Body of pancreas (tissue), 4 donors: ENCODE measurements around the gene WNT7B. TPM values are rescaled to one million over a fixed set of nuclear protein-coding genes. Genes with fewer than 3 reads are reported as not detected.

ENCODE experiments used
- ATAC-seq: fragments of 150-250 bp; one replicate; pipeline ENCODE4 v1.9.1; 2016
- DNase-seq, 4 donors: peaks; one replicate each; pipeline ENCODE4 v3.0.0-alpha.2; 2019
- H3K27ac ChIP-seq, 4 donors: fragments of 200-600 bp; sonication (generic); 1 replicate in 3 of 4; 2 replicates in 1 of 4; pipeline versions ENCODE4 v1.5.1 to v1.6.1; 2016 to 2019; ENCODE audit warnings: mild to moderate bottlenecking in 1 of 4, mixed read lengths in 1 of 4, moderate library complexity in 1 of 4
- H3K27me3 ChIP-seq, 2 donors: fragments of 200-600 bp; sonication (generic); one replicate each; pipeline ENCODE4 v1.6.0; 2016; ENCODE audit warnings: mild to moderate bottlenecking in 1 of 2
- H3K36me3 ChIP-seq, 2 donors: fragments of 200-600 bp; sonication (generic); replicated peaks in 1 of 2; 2 replicates each; pipeline ENCODE4 v1.5.1; 2016; ENCODE audit warnings: low read depth in 2 of 2; ENCODE audit not compliant: insufficient read depth in 1 of 2
- H3K4me1 ChIP-seq: fragments of 200-600 bp; sonication (generic); one replicate; pipeline ENCODE4 v1.6.0; 2016
- H3K4me3 ChIP-seq, 2 donors: fragments of 200-600 bp; sonication (generic); 1 replicate in 1 of 2; 2 replicates in 1 of 2; pipeline ENCODE4 v1.5.1; 2016 to 2019
- H3K9me3 ChIP-seq, 3 donors: fragments of 200-600 bp; sonication (generic); 1 replicate in 2 of 3; 2 replicates in 1 of 3; pipeline ENCODE4 v1.5.1; 2016
- CTCF ChIP-seq, 7 experiments: fragments of 450-650 bp in 4 of 7; fragments of 200-600 bp in 3 of 7; sonication (generic) in 3 of 7; IDR thresholded peaks; one replicate each; pipeline ENCODE4 v1.5.1; 2016 to 2019; ENCODE audit warnings: antibody characterized with exemption in 7 of 7
- POLR2A ChIP-seq, 3 donors: fragments of 450-650 bp; IDR thresholded peaks; one replicate each; pipeline ENCODE4 v1.6.1; 2016; ENCODE audit warnings: antibody characterized with exemption in 3 of 3, mild to moderate bottlenecking in 2 of 3
- WGBS, 2 donors: methylation state at CpG; one replicate each; pipeline ENCODE4 v1.1.5; 2017; 5-methylcytosine and 5-hydroxymethylcytosine counted together
- intact Hi-C: fragments of 100-400 bp; cut with DNase I; formaldehyde crosslinking; loops from one replicate; pipeline ENCODE4 v1.15.1; 2023
- total RNA-seq, 2 donors: library from RNA; depleted of rRNA; stranded (reverse); fragments of >200 nt; gene quantifications; one replicate each; pipeline ENCODE4 v1.1.0, GENCODE V29; 2016

WNT7B gene
- total RNA-seq, 2 donors from 2014 or later, result 2.1 TPM; not detected in 1

- TF ChIP-seq CTCF (IDR thresholded peaks at IDR 0.05) (no peak), POLR2A (IDR thresholded peaks at IDR 0.05) (no peak)
- DNase-seq (peak; percentile 54 to 78 (median 74)), ATAC-seq (peak; percentile 75)
- intact Hi-C loops, result no loop called here
- Histone ChIP-seq H3K4me3 (no peak overlapping the region), H3K4me1 (peaks cover 62% of the 10 kb centered on the region), H3K36me3 (no peaks in the 10 kb centered on the region), H3K27me3 (no peaks in the 10 kb centered on the region), H3K27ac (peak overlapping the region; percentile 2 to 74 (median 63)), H3K9me3 (no peaks in the 10 kb centered on the region)
- WGBS, 2 donors, result 27 to 41% methylated on average over 12 to 22 of the region's 22 CpGs
These were observed 53.1 kb downstream of the WNT7B start for GRCh38 chr22:45923835-45924234.

GRCh38 chr22:45923212-45923611 is 53.8 kb downstream of the WNT7B start:
- intact Hi-C loops, result no loop called here
- no peak overlapping the region for H3K4me3 ChIP-seq
- TF ChIP-seq POLR2A (IDR thresholded peaks at IDR 0.05) (no peak), CTCF (IDR thresholded peaks at IDR 0.05) (no peak)
- H3K27me3 ChIP-seq, result no peaks in the 10 kb centered on the region
- peak overlapping the region; percentile 2 to 74 (median 63) for H3K27ac ChIP-seq
- peaks cover 68% of the 10 kb centered on the region for H3K4me1 ChIP-seq
- no peaks in the 10 kb centered on the region for H3K9me3 ChIP-seq
- H3K36me3 ChIP-seq, result no peaks in the 10 kb centered on the region
- ATAC-seq, result no peak
- DNase-seq, result no peak
- WGBS, 2 donors, result 93% methylated on average over 9 of the region's 9 CpGs; no CpG with 5 or more reads in 1 of the 2 donors

GRCh38 chr22:45922661-45923060 is 54.3 kb downstream of the WNT7B start:
- H3K36me3 ChIP-seq, result no peaks in the 10 kb centered on the region
- intact Hi-C loops, result no loop called here

GRCh38 chr22:45922256-45922655 is 54.7 kb downstream of the WNT7B start:
- Histone ChIP-seq H3K9me3 (no peaks in the 10 kb centered on the region), H3K4me3 (no peak overlapping the region), H3K27me3 (no peaks in the 10 kb centered on the region), H3K27ac (no peak overlapping the region), H3K36me3 (no peaks in the 10 kb centered on the region), H3K4me1 (peaks cover 77% of the 10 kb centered on the region)
- ATAC-seq, result no peak
- intact Hi-C loops, result no loop called here
- 63 to 74% methylated on average over 13 to 15 of the region's 15 CpGs for WGBS, 2 donors
- no peak for TF ChIP-seq POLR2A (IDR thresholded peaks at IDR 0.05)
- no peak for TF ChIP-seq CTCF (IDR thresholded peaks at IDR 0.05)
- DNase-seq, result no peak

More at GRCh38 chr22:45922661-45923060, 54.3 kb downstream of the WNT7B start:
- TF ChIP-seq POLR2A (IDR thresholded peaks at IDR 0.05) (no peak), CTCF (IDR thresholded peaks at IDR 0.05) (no peak)
- H3K4me3 ChIP-seq, result no peak overlapping the region
- WGBS, 2 donors, result 82 to 92% methylated on average over 9 to 27 of the region's 29 CpGs
- H3K9me3 ChIP-seq, result no peaks in the 10 kb centered on the region
- H3K4me1 ChIP-seq, result peaks cover 73% of the 10 kb centered on the region
- no peak overlapping the region for H3K27ac ChIP-seq
- no peak for ATAC-seq
- no peak for DNase-seq
- no peaks in the 10 kb centered on the region for H3K27me3 ChIP-seq
